LHCN-M2 (cell line): ENCODE data around the gene DGKI. TPM values are rescaled to one million over a fixed set of nuclear protein-coding genes. Genes with fewer than 3 reads are reported as not detected.
A peak's percentile ranks its signal among the peaks of the same experiment; 100 is the strongest.

Experiments used
- DNase-seq: peaks from one replicate; pipeline ENCODE4 v3.0.0-alpha.2; 2012; ENCODE audit warnings: low read depth
- total RNA-seq: library from RNA; depleted of rRNA; stranded (reverse); fragments of >200 nt; gene quantifications from 2 replicates; pipeline ENCODE4 v1.2.3, GENCODE V29; 2014

The DGKI gene
- total RNA-seq, 1 experiment from 2014 or later = 4.2 TPM

DNA sequence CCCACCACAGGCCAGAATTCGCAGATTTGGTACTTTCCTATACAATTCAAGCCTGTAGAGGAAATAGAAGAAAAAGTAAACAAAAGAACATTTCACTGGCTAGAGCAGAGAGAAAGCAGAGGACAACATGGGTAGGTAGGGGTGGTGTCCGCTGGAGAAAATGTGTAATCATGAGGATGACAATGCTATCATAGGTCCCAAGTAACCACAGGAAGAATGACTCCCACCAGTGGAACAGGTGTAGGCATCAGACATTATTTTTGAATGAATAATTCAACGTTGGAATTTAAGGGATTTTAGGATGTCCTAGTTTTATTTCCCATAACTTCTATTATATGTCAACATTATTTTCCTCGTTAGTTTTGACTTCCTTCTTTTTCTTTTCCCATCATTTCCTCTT lies 248.9 kb downstream of the DGKI start:
- DNase-seq = peak; percentile 76

GRCh38 chr7:137593115-137593711 lies 253.6 kb downstream of the DGKI start:
- no peak for DNase-seq

DNA sequence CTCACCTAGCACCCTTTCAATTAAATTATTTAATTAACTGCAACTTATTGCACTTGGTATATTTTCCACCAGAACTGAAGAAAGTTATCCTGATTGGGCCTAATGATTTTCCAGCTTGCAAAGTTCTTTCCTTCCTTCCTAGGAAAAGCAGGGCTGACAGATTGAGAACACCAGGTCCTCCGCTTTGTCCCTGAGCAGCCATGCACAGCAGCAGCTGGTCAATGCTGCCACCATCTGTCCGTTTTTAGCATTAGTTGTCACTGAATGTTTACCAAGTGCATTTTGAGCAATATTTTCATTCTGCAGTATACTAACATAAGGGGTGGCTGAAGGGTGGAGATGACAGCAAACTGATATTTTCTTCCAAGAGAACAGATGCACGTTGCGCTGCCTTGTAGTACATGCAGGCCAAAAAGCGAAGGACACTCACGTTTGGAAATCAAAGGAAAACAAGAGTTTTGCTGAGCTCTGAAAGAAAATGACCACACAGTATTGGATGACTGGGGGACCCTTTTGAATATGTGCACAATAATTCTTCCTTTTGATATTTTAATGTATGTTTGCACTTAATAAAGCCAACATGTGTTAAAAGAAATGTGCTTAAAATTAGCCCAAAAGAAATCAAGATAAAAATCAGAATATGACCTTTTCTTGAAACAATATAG lies 254.4 kb downstream of the DGKI start:
- peak; percentile 81 for DNase-seq

DNA sequence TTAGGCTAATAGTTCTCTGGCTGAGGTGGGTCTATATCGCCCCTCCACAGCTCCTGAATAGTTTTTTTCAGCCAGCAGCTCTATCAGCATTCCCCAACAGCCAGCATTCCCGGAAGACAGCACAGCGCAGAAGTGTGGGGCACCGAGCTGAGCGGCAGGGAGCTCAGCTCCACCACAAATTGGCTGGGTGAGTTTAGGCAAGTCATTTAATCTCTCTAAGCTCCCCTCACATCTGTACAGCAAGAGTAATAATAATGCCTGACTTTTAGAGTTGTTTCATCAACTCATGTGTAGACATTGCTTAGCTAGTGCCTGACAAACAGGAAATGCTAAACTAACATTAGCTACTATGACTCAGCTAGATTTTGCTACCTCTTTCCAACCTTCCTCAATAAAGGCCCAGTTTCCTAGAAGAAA lies 255.3 kb downstream of the DGKI start:
- DNase-seq = peak; percentile 67

GRCh38 chr7:137590756-137591305 lies 255.9 kb downstream of the DGKI start:
- no peak for DNase-seq

GRCh38 chr7:137590071-137590755 lies 256.6 kb downstream of the DGKI start:
- DNase-seq = no peak

DNA sequence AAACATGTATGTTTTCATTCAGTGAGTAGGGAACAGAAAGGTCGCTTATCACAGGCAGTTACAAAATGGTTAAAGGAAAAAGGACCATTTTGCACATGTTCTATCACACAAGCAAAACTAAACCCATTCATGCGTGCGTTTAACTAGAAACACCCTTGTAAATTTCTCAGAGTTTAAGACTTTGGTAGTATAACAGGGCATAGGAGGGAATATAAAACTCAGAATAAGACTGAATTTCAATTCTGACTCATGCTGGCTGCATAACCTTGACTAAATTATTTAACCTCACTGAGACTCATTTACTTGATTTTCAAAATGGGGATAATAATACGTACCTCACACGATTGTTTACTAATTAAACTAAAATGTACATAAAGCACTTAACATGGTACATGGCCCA lies 259.4 kb downstream of the DGKI start:
- no peak for DNase-seq

DNA sequence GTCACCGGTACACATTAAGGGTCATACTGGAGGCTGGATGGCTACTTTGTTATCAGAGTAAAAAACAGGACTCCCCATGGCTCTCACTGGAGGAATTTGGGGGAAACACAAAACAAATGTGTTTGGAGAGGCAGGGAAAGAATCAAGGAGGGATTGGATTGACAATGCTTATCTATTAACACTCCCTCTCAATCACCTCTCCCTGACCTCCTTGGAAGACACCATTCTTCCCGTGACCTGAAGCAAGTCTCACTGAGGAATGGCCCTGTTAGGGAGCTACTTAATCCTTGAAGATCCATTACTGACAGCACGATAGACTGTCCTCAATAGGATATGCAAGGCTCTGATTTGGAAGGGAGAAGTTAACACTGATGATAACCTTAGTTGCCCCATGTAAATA lies 261.2 kb downstream of the DGKI start:
- no peak for DNase-seq

GRCh38 chr7:137583172-137583571 lies 263.6 kb downstream of the DGKI start:
- DNase-seq = no peak

DNA sequence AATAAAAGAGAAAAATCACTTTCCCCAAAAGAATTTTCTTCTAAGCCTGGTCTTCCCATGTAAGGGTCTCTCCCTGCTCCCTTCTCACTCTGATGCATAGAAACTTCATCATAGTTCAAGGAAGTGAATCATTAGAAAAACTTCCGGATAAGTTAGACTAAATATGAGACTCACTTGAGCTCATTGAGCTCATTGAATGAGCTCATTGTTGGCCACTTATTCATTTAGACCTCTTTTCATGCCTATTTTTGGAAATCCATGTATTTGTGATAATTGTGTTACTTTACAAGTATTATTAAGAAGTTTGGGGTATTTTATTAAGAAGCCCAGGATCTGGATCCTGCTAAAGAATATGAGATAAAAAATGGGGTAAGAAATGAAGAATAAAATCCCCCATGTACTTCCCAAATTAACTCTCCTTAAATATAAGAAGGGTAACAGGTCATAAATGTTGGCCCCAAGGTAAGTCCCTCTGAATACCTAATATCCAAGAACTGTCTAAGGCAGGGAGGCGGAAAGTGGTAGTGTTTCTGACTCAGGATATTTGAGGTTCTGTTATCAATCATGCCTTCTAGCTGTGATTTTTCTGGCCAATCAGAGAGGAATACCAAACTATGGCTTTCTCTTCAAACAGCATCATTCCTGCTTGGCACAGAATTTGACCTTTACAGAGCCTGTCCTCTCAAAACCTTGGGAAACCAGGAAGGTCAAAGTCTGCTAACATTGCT lies 266.7 kb downstream of the DGKI start:
- DNase-seq = peak; percentile 82

DNA sequence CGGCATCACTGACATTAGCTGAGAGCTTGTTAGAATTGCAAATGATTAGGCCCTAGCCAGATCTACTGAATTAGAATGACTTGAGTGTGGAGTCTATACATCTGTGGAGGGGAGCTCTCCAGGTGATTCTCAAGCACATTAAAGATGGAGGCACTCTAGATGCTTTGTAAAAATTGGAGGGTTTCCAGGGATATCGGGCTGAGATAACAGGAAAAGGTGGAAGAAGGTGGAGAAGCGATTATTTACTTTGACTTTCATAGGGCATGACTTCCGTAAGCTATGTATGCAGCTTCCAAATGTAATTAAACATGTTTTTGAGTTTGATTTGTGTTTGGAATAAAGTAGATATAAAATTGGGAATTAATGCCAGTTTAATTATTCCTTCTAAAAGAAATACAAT lies 268.2 kb downstream of the DGKI start:
- DNase-seq = no peak

DNA sequence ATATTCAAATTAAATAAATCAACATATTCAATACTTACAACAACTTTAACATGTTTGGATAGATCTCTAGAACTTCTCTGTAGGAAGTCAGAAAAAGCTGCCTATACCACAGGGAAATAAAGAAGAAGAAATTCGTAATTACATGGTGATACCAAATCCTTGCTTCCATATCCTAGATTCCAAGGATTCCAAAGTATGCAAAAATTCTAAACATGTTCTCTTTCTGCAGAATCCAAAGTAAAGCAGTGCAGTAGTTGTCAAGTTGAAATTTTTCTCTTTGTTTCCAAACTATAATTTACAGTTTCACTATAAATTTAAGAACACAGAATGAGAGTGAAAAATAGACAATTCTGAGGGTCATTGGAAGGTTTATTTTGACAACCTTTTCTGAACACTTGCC lies 269.6 kb downstream of the DGKI start:
- DNase-seq = no peak

GRCh38 chr7:137576481-137576880 lies 270.3 kb downstream of the DGKI start:
- DNase-seq = no peak

DNA sequence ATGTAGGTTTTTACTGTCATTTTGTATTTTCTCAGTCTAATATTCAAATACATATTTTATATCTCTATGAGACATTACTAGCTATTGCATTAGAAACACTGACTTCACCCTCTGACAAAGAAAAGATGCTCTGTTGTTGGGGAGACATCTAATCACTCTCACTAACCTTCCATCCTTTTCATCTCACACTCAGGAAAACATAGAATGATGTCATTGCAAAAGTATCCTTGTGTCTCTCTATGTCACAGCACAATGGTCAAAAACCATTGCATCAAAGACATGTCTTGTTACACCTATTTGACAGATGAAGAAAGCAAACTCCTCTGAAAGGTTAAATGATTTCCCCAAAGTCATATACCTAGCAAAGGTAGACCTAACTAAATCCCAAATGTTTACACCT lies 272.0 kb downstream of the DGKI start:
- DNase-seq = no peak

GRCh38 chr7:137572056-137572784 lies 274.6 kb downstream of the DGKI start:
- DNase-seq = no peak

- DNase-seq = no peak
Measured at GRCh38 chr7:137564677-137565076, 282.1 kb downstream of the DGKI start.

- peak; percentile 18 for DNase-seq
Measured at GRCh38 chr7:137563981-137564380, 282.8 kb downstream of the DGKI start.

- DNase-seq = no peak
Measured at GRCh38 chr7:137547485-137547884, 299.3 kb downstream of the DGKI start.

DNA sequence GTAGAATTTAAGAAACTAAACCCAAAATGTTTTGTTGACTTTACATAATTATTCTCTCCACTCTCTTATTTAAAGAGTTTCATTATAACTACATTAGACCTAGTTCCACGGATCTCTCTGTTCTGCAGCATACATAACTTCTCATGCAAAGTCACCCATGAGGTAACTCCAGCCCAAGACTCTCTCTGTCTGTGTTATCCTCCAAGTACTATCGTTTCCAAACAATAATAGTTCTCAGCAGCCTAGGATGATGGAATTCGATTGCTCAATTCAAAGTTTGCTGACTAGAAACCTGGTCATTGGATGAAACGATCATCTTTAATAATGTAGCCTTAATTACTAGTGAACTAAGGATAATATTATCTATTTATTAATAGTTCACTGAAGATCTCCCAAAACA lies 300.1 kb downstream of the DGKI start:
- DNase-seq = no peak

DNA sequence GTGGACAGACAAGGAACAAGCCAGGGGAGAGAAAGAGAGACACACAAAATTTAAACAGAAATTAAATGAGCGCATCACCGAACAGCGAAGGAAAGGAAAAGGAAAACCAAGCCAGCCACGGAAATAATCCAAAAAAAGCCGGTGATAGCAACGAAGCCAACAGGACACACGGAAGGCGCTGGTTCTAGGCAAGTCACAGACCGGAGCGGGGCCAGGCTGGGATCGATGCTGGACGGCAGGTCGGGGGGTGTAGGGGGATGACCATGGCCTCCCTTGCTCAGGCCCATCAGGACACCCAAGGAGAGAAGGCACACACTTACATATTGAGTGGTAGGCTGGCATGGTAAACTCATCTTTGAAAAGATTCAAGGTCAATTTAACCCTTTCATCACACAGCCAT lies 300.8 kb downstream of the DGKI start:
- no peak for DNase-seq

DNA sequence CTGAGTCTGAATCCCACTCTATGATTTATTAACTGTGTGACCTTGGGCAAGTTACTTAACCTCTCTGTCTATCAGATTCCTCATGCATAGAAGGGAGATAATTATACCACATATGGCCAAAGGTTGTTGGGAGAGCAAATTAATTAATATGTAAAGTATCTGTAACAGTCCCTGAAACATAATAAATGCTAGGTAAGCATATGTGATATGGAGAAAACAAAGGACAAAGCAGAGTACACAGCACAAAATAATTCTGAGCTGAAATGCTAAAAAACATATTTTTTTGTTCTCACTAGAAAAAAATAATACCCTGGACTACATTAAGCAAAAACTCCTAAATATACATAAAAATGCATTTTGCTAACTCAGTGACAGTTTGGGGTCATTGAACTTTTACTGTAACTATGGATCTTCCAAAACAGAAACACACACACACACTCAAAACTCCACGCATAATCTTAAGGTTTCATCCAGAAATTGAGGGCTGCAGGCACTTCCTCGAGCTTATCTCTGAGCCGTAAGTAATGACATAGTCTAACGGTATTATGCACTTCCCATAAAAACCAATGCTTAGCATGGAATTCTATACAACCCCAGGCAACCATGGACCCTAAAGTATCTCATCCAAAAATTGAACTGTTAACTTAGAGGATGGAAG lies 301.6 kb downstream of the DGKI start:
- DNase-seq = no peak
